GM12878 (cell line): ENCODE measurements around the gene LRRC41. TPM values are rescaled to one million over a fixed set of nuclear protein-coding genes. Genes with fewer than 3 reads are reported as not detected.

Experiments
- ATAC-seq: fragments of 200-7000 bp; cut with Tn5 transposase; 3 replicates; pipeline ENCODE4 v1.9.1; 2020; ENCODE audit warnings: mild to moderate bottlenecking, moderate library complexity
- BruUV-seq: library from RNA; stranded (reverse); fragments of 400-500 nt; replicated peaks from 2 replicates; lab custom pipeline; 2021; lab: Mats Ljungman, UMichigan
- CTCF ChIA-PET: fragments of 300-600 bp; sonication (Branson Sonifier 250); formaldehyde crosslinking; extraction: SDS; loops from one replicate; lab custom pipeline; 2021; ENCODE audit warnings: inconsistent platforms; lab: Yijun Ruan, JAX
- POLR2A ChIA-PET: fragments of 350-600 bp; formaldehyde crosslinking; extraction: SDS; loops from one replicate; lab custom pipeline; 2021; ENCODE audit warnings: inconsistent platforms; lab: Charles Lee
- RAD21 ChIA-PET: fragments of 300-600 bp; sonication (Branson Sonifier 250); formaldehyde crosslinking; loops from one replicate; lab custom pipeline; 2023; ENCODE audit warnings: antibody characterized with exemption; ENCODE audit not compliant: unreplicated experiment; lab: Charles Lee
- SMC1A ChIA-PET: fragments of 300-600 bp; sonication (Branson Sonifier 250); formaldehyde crosslinking; loops from one replicate; lab custom pipeline; 2023; ENCODE audit not compliant: unreplicated experiment, uncharacterized antibody; lab: Charles Lee
- DNase-seq: peaks from one replicate; pipeline ENCODE4 v3.0.0-alpha.2; 2011; ENCODE audit warnings: low read depth, low spot score
- FAIRE-seq: peaks from 3 replicates; lab custom pipeline; 2011; peaks lifted over from hg19 to GRCh38; lab: Jason Lieb, UNC
- H2AFZ ChIP-seq: 2 replicates; pipeline ENCODE4 v1.6.0; 2011; ENCODE audit warnings: low read depth, low read length, control low read depth; ENCODE audit not compliant: control insufficient read depth
- H3K27ac ChIP-seq: 2 replicates; pipeline ENCODE4 v1.5.1; 2011; ENCODE audit warnings: control low read depth; ENCODE audit not compliant: control insufficient read depth, insufficient read depth
- H3K27me3 ChIP-seq, 2 experiments: replicated peaks in 1 of 2; 2 replicates each; pipeline versions ENCODE4 v1.6.0 to v1.6.1; 2011; ENCODE audit warnings: low read length in 1 of 2; ENCODE audit not compliant: control insufficient read depth in 2 of 2, insufficient read depth in 2 of 2
- H3K36me3 ChIP-seq, 2 experiments: 2 replicates each; pipeline ENCODE4 v1.5.1; 2011; ENCODE audit warnings: low read length in 1 of 2; ENCODE audit not compliant: control insufficient read depth in 2 of 2, insufficient read depth in 2 of 2
- H3K4me1 ChIP-seq: 2 replicates; pipeline ENCODE4 v1.6.1; 2011; ENCODE audit warnings: mild to moderate bottlenecking, low read length, moderate library complexity, mixed read lengths; ENCODE audit not compliant: control insufficient read depth, insufficient read depth
- H3K4me2 ChIP-seq: 2 replicates; pipeline ENCODE4 v1.6.0; 2011; ENCODE audit warnings: control low read depth; ENCODE audit not compliant: control insufficient read depth, insufficient read depth
- H3K4me3 ChIP-seq: fragments of 200-600 bp; sonication (generic); 2 replicates; pipeline ENCODE4 v1.5.1; 2016
- H3K79me2 ChIP-seq: 2 replicates; pipeline ENCODE4 v1.6.0; 2011; ENCODE audit warnings: low read length; ENCODE audit not compliant: control insufficient read depth, insufficient read depth
- H3K9ac ChIP-seq: 2 replicates; pipeline ENCODE4 v1.8.0; 2011; ENCODE audit warnings: low read length, control low read depth, mixed read lengths; ENCODE audit not compliant: control insufficient read depth, insufficient read depth
- H3K9me3 ChIP-seq: replicated peaks from 3 replicates; pipeline ENCODE4 v1.5.1; 2011; ENCODE audit warnings: mild to moderate bottlenecking, low read length; ENCODE audit not compliant: control insufficient read depth, insufficient read depth
- H4K20me1 ChIP-seq: 2 replicates; pipeline ENCODE4 v1.6.0; 2011; ENCODE audit not compliant: control insufficient read depth, insufficient read depth
- FOXK2 ChIP-seq: fragments of 450-650 bp; IDR thresholded peaks from 2 replicates; pipeline ENCODE4 v1.6.1; 2017; ENCODE audit warnings: mild to moderate bottlenecking, moderate library complexity
- IRF4 ChIP-seq: IDR thresholded peaks from 2 replicates; pipeline ENCODE4 v1.6.1; 2011; ENCODE audit warnings: low read depth, low read length
- NFYB ChIP-seq: IDR thresholded peaks from 2 replicates; pipeline ENCODE4 v1.6.1; 2011; ENCODE audit warnings: low read depth, mild to moderate bottlenecking, low read length, improper control_type of control experiment, moderate library complexity; ENCODE audit not compliant: insufficient read depth
- PAX5 ChIP-seq: IDR thresholded peaks from 2 replicates; pipeline ENCODE4 v1.6.1; 2011; ENCODE audit warnings: low read depth, low read length, borderline replicate concordance
- POLR2AphosphoS5 ChIP-seq: IDR thresholded peaks from 2 replicates; pipeline ENCODE4 v1.6.1; 2011; ENCODE audit warnings: mild to moderate bottlenecking, low read length, inconsistent platforms
- RFX5 ChIP-seq: IDR thresholded peaks from 2 replicates; pipeline ENCODE4 v1.6.1; 2011; ENCODE audit warnings: low read depth, low read length, improper control_type of control experiment
- WGBS: methylation state at CpG from one replicate; pipeline ENCODE4 v1.1.6; 2016; ENCODE audit warnings: low lambda C conversion rate; ENCODE audit not compliant: insufficient replicate concordance, insufficient coverage; ENCODE audit errors: missing lambda C conversion rate; 5-methylcytosine and 5-hydroxymethylcytosine counted together
- in situ Hi-C: fragments of 300-500 bp; cut with MboI; formaldehyde crosslinking; loops from 9 replicates; pipeline ENCODE4 v1.14.3; 2018; ENCODE audit warnings: mixed read lengths
- intact Hi-C: fragments of 100-400 bp; cut with micrococcal nuclease; formaldehyde crosslinking; loops from one replicate; pipeline ENCODE4 v1.14.2; 2022; ENCODE audit not compliant: unreplicated experiment
- polyA plus RNA-seq, 11 experiments: library from polyadenylated mRNA; depleted of rRNA in 4 of 11; unstranded in 6 of 11; stranded (reverse) in 5 of 11; fragments of >200 nt; fragmentation: Nextera tagmentation in 4 of 11; fragmentation: Illumina TruSeq in 1 of 11; extraction: Ambion mirVana in 4 of 11; extraction: Trizol in 1 of 11; gene quantifications; 1 replicate in 1 of 11; 2 replicates in 10 of 11; pipeline versions ENCODE4 v1.2.1 to v1.2.3, GENCODE V29; 2011 to 2016; ENCODE audit warnings: inconsistent platforms in 2 of 11, missing spikeins in 2 of 11, low read depth in 1 of 11
- total RNA-seq, 4 experiments: library from RNA; depleted of rRNA in 3 of 4; stranded (reverse); fragments of >200 nt in 3 of 4; fragmentation: Illumina TruSeq in 1 of 4; extraction: Trizol in 1 of 4; gene quantifications; 2 replicates each; pipeline versions ENCODE4 v1.2.1 to v1.2.3, GENCODE V29; 2013 to 2021
- TF ChIP-seq, protein P1 (sequence below): IDR thresholded peaks from 2 replicates; pipeline ENCODE4 v1.6.1; 2012; ENCODE audit warnings: mild to moderate bottlenecking, low read depth, low read length

The LRRC41 gene
- total and polyA plus RNA-seq, 10 of the 15 experiments (the other 5 are each of a cell fraction or from before 2014, with no cell fraction given) = 12.0 to 79.9 (median 48.5) TPM

DNA sequence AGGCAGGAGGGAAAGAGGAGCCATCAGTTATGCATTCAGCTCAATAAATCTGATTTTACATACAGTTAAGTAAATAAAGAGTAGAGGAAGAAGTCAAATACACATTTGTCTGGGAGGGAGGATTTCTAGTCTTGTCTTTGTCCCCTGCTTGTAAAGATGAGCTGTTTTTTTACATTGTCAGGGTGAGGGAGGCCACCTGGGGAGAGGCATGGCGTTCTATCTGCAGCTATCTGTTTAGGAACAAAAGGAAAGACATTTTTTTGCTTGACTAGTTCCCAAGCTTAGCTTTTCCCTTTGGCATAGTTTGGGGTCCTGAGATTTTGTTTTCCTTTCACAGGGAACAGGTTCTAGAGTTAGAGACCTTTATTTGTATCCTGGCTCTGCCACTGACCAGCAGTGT lies 40.9 kb downstream of the LRRC41 start:
- FAIRE-seq (no peak), ATAC-seq (no peak)
- CTCF ChIA-PET = interaction anchor here (0.6 to 1.8 kb wide), 3 partner anchors 18 to 105 kb away, joined by 3 to 4 read pairs (median 3); no protein-coding TSS in a partner anchor

More for the DNA sequence above, 40.9 kb downstream of the LRRC41 start:
- 81% methylated on average over 1 of the region's 1 CpG for WGBS
- H3K9me3 ChIP-seq = no peaks in the 10 kb centered on the region
- no peaks in the 10 kb centered on the region for H3K27me3 ChIP-seq
- H2AFZ ChIP-seq = no peak overlapping the region
- ChIA-PET SMC1A (interaction anchor here (0.8 to 1.7 kb wide), 3 partner anchors 12 to 21 kb away, joined by 3 to 7 read pairs (median 4); no protein-coding TSS in a partner anchor), POLR2A (interaction anchor here (0.5 to 0.6 kb wide), 2 partner anchors 28 to 401 kb away, joined by 3 read pairs; no protein-coding TSS in a partner anchor), RAD21 (no interaction called here)
- in situ Hi-C loops (no loop called here), intact Hi-C loops (no loop called here)
- BruUV-seq = no TSS peak
- TF ChIP-seq NFYB (no peak), FOXK2 (no peak), IRF4 (no peak), PAX5 (no peak), POLR2AphosphoS5 (no peak), RFX5 (no peak)
- TF ChIP-seq, protein P1, sequence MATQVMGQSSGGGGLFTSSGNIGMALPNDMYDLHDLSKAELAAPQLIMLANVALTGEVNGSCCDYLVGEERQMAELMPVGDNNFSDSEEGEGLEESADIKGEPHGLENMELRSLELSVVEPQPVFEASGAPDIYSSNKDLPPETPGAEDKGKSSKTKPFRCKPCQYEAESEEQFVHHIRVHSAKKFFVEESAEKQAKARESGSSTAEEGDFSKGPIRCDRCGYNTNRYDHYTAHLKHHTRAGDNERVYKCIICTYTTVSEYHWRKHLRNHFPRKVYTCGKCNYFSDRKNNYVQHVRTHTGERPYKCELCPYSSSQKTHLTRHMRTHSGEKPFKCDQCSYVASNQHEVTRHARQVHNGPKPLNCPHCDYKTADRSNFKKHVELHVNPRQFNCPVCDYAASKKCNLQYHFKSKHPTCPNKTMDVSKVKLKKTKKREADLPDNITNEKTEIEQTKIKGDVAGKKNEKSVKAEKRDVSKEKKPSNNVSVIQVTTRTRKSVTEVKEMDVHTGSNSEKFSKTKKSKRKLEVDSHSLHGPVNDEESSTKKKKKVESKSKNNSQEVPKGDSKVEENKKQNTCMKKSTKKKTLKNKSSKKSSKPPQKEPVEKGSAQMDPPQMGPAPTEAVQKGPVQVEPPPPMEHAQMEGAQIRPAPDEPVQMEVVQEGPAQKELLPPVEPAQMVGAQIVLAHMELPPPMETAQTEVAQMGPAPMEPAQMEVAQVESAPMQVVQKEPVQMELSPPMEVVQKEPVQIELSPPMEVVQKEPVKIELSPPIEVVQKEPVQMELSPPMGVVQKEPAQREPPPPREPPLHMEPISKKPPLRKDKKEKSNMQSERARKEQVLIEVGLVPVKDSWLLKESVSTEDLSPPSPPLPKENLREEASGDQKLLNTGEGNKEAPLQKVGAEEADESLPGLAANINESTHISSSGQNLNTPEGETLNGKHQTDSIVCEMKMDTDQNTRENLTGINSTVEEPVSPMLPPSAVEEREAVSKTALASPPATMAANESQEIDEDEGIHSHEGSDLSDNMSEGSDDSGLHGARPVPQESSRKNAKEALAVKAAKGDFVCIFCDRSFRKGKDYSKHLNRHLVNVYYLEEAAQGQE = no peak
- peaks cover 37 to 58% of the 10 kb centered on the region in 2 experiments for H3K36me3 ChIP-seq
- peaks cover 2% of the 10 kb centered on the region; the same call in 1 of the 2 replicates for H4K20me1 ChIP-seq
- no peak for DNase-seq
- H3K27ac ChIP-seq = no peak overlapping the region
- H3K4me1 ChIP-seq = no peaks in the 10 kb centered on the region
- H3K79me2 ChIP-seq = no peaks in the 10 kb centered on the region
- H3K4me3 ChIP-seq = no peak overlapping the region
- no peak overlapping the region for H3K9ac ChIP-seq
- H3K4me2 ChIP-seq = no peak overlapping the region
